Stimulated activated CD8-positive, alpha-beta memory T cell treated with anti-CD3 and anti-CD28 coated beads, Interleukin-12 subunit alpha, Interleukin-12 subunit beta, amount 100 ng/mL, for 24 hours (primary cell): ENCODE measurements around the gene GNG12.
"Not testable (repeated sequence)": the region's sequence is repeated elsewhere in the genome, so short reads cannot be mapped to it uniquely, and the experiment has no call there.

Experiments
- DNase-seq: peaks from one replicate; pipeline ENCODE4 v3.0.0-alpha.2; 2020; ENCODE audit errors: extremely low read depth

The GNG12 gene

DNA sequence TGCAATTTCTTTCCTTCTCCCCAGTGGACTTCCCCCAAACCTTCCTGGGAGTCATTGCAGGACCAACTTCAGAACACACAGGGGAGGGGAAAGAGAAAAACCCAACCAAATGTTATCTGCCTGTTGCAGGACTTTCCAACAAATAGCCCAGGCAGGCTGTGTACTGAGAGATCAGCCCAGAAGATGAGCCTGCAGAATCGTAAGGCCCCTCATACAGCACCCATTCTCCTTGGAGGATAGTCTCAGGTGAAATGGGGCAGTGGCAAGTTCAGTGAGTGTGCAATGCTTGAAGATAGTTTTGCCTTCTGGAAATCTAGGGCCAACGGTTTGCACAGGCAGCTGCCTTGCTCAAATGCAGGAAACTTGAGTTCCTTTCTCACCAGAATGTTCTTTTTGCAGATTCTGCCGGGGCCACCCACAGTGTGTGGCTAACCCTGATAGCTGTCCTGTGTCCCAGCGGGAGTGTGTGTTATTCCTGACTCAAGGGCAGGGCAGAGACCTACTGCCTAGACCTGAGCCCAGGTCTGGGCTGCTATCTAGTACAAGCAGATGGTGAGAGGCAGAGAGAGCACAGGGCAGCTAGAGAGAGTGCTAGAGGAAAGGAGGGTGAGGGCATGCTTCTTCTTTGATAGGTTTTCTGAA is 99.5 kb downstream of the GNG12 start:
- DNase-seq: no peak

DNA sequence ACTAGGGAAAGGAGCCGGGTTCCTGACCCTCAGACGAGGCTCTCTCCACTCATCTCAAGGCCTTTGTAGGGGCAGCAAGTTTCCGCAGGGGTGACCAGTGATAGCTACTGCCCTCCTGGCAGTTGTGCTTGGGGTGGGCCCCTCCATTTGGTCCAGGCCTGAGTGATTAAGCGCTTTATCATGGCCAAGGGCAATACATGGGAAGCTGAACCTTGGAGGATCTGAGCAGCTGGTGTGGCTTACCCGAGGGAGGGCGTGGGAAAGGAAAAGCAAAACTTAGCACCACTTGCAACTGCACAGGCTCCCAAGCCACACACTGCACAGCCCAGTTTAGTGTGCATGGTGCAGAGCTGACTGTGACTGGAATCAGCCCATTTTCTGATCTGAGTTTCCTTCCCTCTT is 100.5 kb downstream of the GNG12 start:
- no peak for DNase-seq

DNA sequence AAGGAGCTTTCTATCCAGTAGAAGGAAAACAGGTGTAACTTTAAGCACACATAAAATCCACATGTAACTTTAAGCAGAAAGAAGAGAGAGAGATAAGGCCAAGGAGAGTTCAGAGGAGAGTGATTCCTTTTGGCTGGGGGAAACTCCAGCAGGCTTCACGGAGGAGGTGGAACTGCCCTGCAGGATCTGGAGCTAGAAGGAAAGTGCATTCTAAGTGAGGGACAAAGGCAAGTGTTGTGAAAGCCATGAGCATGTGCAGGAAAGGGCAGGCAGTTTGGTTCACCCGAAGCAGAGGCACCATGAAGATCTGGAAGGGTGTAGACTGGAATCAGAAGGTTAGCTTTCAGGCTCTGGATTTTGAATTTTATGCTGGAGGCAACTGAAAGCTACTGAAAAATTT is 101.9 kb downstream of the GNG12 start:
- no peak for DNase-seq

DNA sequence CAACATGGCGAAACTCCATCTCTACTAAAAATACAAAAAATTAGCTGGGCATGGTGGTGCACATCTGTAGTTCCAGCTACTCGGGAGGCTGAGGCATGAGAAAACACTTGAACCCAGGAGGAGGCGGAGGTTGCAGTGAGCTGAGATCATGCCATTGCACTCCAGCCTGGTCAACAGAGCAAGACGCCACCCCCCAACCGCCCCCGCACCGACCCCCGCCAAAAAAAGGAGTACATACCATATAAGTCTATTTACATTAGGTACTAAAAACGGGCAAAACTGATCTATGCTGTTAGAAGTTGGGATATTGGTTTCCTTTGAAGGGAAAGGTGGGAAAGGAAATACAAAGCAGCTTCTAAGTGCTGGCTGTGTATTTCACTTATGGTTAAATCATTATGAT is 103.0 kb downstream of the GNG12 start:
- not testable (repeated sequence) for DNase-seq

DNA sequence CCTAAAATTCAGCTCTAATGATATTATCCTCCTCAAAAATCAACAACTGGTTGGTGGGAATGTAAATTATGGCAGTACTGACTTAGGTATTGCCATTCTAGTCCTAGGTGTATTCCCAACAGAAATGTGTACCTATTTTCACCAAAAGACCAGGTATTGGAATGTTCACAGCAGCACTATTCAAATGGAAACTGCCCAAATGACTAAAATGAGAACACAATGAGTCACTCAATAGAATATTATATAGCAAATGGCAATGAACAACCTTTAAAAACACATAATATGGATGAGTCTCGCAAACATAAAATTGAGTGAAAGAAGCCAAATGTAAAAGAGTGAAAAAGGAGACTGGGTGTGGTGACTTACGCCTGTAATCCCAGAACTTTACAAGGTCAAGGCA is 103.4 kb downstream of the GNG12 start:
- DNase-seq: no peak

DNA sequence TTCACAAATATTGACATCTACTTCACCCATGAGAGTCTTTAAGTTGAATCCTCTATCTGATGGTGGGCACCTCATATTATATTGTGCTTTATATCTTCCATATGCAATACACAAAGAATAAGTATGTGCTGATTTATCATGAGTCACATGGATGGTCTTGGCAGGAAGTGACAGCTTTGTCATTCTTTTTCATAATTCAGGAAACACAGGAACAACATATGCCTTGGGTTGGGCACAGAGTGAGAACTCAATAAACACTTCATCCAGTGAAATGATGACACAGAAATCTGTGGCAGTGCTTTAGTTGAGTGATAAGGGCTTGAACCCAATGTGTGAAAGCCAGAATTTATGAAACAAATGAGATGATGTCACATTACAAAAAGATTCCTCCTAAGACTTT is 107.0 kb downstream of the GNG12 start:
- no peak for DNase-seq

DNA sequence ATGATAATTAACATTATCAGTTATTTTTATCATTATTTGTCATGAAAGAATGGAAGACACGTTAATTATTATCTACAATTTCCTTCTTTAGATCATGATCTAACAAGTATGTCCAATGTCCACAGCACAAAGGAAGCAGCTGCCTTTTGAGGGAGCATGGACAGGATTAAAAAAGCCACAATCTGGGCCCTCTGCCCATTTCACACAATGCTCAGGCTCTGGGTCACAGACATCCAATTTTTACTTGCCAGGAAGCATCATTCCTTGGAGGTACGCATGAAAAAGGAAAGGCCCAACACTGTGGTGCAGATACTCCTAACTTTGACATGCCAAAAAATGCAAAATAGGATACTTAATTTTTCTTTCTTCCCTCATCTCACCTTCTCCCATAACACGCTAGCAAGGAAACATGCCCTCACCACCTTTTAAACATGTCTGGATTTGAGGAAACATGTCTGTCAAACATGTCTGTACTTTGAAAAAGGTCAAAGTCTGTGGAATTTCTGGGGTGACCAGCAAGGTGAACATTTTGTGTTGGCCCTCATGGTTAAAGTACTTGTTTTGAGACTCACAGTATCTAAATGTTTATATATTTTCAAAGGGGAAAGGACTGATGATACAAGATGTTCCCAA is 108.2 kb downstream of the GNG12 start:
- DNase-seq: no peak

DNA sequence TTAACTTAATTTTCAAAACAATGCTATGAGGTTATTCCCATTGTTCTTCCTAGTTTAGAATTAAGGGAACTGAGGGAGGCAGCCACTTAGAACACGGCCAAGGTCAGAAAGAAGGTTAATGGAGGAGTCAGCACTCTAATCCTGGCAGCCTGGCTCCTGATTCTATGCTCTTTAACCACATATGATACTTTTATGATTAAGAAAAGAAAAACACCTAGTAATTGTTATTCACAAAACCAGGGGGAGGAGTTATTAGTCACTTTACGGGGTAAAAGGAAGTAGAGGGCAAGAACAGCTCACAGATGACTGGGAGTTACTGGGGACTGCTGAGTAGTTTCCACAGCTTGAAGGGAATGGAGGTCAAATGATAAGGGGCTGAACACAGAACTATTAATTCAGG is 109.6 kb downstream of the GNG12 start:
- DNase-seq: no peak

DNA sequence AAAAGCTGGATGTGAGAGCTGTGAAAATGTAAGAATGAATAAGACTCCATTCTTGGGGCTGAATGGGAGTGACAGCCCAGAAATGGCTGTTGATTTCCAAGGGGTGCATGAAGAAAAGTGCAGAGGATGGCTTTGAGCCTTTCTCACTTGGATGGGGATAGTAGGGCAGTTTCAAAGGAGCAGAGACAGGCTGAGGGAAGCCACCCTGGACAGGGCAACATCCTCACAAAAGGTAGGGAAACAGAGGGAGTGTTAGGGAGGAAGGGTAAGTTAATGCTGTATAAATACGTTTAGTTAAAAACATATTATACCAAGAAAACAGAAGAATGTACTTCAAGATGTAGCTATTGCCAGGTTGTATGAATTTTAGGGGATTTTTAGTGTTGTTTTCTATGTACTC is 110.1 kb downstream of the GNG12 start:
- DNase-seq: no peak

DNA sequence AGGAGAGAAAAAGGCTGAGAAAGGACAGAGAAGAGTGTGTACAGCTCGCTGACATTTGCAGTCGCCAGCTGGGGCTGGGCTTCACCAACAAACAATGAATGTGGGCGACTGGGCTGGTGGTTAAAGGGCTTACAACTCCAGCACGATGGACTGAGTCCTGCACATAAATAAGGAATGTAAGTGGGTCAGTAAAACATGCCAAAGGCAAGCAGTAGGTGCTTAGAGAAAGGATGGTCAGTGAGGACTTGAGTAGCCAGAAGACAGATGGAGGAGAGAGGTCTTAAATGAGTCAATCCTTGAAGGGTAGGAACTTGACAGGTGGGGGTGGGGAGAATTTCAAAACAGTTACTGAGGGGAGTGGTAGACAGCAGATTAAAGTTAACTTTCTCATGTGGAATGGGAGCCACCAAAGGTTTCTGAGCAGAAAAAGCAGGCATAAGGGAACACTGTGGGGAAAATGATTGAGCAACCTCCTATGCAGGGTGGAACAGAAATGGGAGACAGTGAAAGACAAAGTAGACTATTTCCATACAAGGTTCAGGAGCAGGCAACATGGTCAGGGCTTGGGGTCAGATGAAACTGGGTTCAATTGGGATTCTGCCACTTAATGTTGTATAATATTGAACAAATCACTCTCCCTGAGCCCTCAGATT is 110.8 kb downstream of the GNG12 start:
- no peak for DNase-seq

DNA sequence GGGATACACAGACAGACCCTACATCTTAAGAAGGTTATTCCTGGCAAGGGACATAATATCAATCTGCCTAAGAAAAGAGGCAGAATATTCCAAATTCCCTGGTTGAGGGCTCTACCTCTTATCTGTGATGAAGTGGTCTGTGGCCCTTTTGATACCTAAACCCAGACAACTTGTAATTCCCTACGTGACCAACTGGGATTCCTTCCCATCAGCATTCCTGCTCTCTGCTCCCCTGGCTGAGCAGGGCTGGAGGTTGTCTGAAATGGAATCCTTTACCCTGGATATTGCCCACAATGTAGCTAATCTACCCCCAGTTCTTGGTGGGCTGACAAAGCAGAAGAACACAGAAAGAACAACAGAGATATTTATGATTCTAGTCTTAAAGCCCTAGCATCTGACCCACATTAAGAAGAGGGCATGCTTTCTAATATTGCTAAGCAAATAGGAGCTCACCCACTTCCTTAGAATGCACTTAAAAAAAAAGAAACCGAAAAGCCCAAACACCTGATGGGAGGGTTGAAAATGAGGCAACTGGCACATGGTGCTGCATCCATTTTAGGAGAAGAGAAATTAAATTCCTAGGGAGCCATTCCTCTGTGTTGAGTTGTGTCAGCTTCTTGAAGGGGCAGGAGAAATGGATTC is 111.5 kb downstream of the GNG12 start:
- DNase-seq: no peak

DNA sequence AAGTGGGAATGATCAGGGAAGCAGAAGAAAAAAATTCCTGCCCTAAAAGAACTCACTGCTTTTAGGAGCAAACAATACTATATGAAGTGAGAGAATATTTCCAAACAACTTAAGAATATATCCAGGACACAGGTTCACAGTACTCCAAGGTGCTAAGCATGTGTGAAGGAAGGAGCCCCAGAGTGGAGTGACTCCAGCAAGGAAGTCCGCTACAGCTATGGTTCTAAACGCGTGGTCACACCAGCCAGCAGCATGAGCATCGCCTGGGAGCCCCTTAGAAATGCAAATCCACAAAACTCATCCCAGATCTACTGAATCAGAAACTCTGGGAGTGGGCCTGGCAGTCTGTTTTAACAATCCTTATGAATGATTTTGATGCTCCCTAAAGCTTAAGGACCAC is 112.2 kb downstream of the GNG12 start:
- no peak for DNase-seq

DNA sequence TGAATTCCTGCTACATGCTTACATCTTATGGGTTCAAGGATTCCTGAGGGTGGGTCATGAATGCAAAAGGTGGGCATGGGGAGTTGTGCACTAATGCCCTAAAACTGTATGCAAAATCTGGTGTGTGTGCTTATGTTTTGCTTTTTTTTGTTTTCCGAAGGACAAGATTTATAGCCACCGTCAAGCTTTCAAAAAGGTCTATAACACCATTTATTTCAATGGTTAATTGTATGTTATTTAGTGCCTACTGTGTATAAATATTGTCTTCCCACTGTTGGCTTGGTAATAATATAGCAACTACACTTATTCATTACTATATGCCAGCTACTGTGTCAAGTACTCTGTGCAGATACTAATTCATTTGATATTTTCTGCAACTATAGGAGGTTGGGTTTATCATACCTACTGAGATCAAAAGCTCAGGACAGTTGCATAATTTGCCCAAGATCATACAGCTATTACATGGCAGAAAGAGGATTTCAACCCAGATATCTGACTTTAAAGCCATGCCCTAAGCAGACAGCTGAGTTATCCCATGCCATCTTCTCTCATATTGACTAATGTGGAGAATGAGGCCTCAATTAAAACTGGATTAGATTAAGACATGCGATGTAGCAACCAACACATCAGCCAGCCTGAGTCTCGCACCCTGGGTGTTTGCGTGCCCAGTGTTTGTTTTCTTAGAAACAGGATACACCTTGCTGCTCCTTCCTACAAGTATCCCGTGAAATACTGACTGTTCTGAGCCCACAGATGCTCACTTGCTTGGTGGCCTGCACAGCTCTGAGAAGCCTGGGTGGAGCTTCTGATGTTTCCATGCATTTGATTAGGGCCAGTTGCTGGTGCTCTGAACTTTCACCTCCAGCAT is 113.7 kb downstream of the GNG12 start:
- DNase-seq: no peak

DNA sequence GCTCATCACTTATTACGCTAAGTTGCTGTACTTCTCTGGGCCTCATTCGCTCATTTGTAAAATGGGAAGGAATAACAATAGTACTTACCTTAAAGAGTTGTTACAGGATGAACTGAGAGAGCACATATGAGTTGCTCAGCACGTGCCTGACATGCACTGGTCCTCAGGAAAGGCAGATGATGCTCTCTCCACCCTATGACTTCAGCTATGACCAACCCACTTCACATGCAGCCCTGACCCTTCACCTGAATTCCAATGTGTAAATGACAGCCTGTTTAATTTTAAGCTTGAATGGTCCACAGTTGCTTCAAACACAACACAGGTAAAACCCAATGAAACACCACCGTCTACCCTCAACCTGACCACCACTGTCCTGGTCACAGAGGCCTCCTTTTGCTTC is 115.4 kb downstream of the GNG12 start:
- no peak for DNase-seq

DNA sequence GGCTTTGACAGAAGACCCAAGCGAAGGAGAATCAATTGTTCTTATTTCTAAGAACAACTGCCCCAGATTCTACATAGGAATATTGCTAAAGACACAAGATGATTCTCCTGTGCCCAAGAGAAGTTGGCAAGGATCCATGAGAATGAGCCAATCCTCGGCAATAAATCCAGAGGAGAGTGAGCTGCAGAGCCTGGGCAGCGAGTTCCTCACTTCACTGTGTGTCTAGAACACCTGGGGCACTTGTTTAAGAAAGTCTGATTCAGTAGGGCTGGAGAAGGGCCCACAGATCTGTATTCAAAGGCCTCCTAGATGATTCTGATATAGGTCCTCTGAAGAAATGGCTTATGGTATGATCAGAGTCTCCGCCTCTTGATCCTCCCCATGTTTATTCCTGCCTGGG is 116.5 kb downstream of the GNG12 start:
- no peak for DNase-seq

DNA sequence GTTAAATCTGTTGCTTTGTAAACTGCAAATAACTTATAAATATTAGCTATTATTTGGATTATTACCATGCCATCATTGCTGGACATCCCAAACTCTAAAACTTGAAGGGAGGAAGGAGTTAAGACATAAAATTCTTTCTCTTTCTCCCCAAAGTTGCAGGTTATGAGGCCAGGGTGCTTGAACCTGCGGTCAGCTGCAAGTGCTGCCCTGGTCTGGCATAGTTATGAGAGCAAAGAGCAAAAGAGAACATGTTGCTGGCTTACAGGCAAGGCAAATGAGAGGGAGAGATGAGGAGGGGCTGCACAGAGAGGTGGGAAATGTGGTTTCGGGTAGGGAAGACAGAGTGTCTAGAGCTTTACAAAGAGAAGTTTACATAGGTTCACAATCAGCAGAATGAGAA is 117.4 kb downstream of the GNG12 start:
- no peak for DNase-seq

DNA sequence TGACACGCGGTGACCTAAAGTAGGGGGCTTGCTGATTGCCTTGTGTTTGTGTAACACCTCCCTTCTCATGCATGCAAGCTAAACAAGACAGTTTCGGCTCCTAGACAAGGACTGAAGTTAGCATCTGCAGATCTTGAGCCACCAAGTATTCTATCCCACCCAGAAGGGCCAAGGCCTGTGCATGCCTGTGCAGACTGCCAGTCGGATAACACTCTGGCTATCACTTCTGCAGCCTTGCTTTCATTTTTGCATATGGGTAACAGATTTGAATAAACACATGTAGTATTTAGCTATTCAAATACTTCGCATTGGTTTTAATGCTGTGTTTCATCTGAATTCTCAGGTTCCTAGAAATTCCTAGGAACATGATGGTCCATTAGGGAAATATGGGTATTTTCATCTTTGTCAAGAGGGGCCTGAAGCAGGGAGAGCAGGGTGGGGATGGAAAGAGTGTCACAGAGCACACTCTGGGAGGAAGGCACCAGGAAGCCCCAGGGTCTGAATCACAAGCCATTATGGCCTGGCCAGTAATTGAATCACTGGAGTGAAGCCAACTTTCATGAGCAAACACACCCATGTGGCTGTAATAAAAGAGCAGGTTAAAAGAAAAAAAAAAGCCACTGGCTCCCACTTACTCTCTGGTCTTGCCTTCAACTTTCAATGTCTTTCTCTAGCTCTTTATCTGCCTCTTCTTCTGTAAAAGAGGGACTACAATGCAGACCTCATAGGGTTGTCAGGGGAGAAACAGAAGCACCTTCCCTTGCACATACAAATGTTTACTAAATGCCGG is 120.0 kb downstream of the GNG12 start:
- DNase-seq: no peak

DNA sequence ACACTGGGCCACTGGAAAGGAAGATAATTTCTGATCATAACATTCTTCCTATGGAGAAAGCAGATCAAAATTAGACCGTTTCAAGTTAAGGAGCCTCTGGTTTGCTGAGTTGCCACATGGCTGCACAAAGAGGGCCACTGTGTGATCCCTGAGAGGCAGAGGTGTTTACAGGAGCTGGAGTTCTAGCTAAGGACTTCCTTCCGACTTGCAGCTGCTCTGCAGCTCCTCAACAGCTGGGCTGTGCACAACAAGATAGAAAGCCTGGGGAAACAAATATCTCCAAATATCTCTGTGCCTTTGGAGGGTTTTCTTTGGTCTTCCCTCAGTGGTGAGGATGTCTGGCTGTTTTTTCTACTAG is 121.4 kb downstream of the GNG12 start:
- no peak for DNase-seq

DNA sequence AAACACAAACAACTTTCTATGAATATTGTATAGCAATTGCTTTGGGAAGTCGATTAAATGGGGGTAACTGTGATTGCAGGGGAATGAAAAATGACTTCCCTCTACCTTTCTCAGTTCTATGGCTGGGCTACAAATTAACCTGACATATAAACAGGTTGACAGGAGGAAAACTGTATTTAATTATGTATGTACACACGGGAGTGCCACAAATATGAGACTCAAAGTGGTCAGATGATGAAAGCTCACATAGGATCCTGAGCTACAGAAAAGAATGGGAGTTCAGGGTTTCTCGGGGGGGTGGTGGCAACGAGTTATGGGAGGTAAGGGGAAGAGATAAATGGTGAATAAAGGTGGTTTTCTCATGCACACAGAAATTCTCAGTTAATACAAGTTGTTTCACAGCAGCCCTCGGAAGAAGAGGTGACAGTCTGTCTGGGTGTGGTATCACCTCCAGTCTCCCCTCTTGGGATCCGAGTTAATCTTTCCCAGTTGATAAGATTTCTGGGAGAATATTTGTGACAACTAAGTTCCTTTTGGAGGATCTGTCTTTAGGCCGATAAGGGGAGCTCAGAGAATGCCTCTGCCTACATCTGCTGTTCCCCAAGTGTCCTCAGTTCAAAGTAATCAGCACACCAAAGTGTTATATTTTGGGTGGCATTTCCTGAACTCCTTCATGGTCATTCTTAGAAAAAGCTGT is 122.0 kb downstream of the GNG12 start:
- no peak for DNase-seq

DNA sequence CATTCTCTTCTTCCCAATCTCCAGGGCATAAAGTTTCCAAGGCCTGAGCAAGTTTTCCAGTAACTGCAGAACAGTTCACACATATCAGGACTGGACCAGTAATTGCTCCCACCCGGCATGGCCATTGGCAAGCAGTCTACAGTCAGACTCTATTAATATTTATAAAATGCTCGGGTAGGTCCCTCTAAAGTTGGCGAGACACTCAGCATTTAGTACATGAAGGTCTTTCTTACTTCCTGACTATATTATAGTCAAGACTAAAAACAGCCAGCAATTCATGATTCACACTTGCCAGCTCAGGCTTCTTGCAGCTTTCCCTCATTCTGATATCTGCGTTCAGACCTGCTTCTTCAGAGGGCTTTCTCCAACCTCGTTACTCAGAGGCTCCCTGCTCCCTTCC is 122.8 kb downstream of the GNG12 start:
- DNase-seq: no peak

DNA sequence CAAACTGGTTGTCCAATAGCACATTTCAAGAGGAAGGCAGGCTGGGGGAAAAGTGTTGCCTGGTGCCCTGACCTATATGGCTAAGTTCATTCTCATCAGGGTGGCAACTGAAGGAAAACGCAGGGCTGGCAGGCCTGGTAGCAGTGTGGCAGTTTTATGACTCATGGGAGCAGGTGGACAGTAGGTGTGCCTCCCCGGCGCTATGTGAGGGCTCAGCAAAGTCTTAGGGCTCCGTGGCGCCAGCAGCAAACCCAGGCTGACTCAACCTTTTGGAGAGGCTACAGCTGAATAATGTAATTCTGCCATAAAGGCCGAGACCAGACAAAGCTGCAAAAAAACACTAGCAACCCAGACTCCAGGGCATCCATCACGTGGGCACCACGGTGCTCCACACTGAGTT is 124.7 kb downstream of the GNG12 start:
- no peak for DNase-seq
